ENCODE measurements around the gene APBB2.

DNA sequence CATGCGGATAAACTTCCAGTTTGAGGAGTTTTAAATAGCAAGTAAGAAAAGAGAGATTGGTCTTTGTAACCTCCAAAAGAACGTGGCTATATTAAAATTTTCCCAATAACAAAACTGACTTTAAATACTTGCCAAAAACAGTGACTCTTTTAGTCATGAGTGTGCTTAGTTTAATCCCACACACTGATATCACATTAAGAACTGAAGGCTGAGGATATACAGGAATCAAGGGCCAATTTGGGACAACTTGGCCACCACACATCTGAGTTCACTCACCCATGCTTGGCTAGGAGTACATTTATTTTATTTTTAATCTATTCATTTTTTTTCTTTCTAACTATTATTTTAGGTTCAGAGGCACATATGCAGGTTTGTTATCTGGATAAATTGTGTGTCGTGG, 110.2 kb downstream of the APBB2 start:
- TF ChIP-seq ZNF274 (IDR thresholded peaks at IDR 0.05; ENCODE audit: low read depth, low read length): no peak
- no peak for TF ChIP-seq YY1 (IDR thresholded peaks at IDR 0.05; ENCODE audit: insufficient read depth, insufficient read length)
